Measurements from ENCODE around the gene CCDC34. TPM values are rescaled to one million over a fixed set of nuclear protein-coding genes. Genes with fewer than 3 reads are reported as not detected.

Gene CCDC34
- total RNA-seq, 1 experiment from 2014 or later = 18.7 TPM

GRCh38 chr11:27290261-27291050 is 72.6 kb downstream of the CCDC34 start:
- DNase-seq (ENCODE audit: low read depth, low spot score) (no peak), ATAC-seq (no peak)
- BruUV-seq (replicated peaks) = no TSS peak
- H3K9me2 ChIP-seq (ENCODE audit: insufficient read depth) = no peaks in the 10 kb centered on the region
- H3K4me1 ChIP-seq (ENCODE audit: control insufficient read depth in 1 of 2, insufficient read depth in 2 of 2, low read length in 2 of 2) = no peaks in the 10 kb centered on the region
- H3K9ac ChIP-seq (ENCODE audit: low read length) = no peak overlapping the region
- no peak overlapping the region for H3K27ac ChIP-seq (ENCODE audit: low read depth, low read length)
- H3K36me3 ChIP-seq (ENCODE audit: control insufficient read depth in 1 of 2, insufficient read depth in 2 of 2, low read length in 2 of 2) = no peaks in the 10 kb centered on the region
- no peak overlapping the region for H3K4me3 ChIP-seq (replicated peaks in 1 of 2; ENCODE audit: low read depth in 1 of 2, low read length in 2 of 2)
- no peak overlapping the region for H2AFZ ChIP-seq (ENCODE audit: low read depth, low read length, poor library complexity, severe bottlenecking)
- RAD21 ChIA-PET (ENCODE audit: low non-redundant PET in 1 of 2, low total read pairs in 2 of 2, uncharacterized antibody in 2 of 2, unreplicated experiment in 2 of 2) = no interaction called here
- H3K9me3 ChIP-seq (ENCODE audit: control insufficient read depth in 1 of 2, insufficient read depth in 1 of 2, low read depth in 1 of 2, low read length in 2 of 2) = peaks cover 11% of the 10 kb centered on the region in 2 experiments; a peak in 2 of 4 replicates
- H4K20me1 ChIP-seq (ENCODE audit: insufficient read depth) = no peaks in the 10 kb centered on the region
- POLR2A ChIA-PET = no interaction called here
- no peaks in the 10 kb centered on the region for H3K79me2 ChIP-seq (ENCODE audit: insufficient read depth, low read length)
- CTCF ChIA-PET = no interaction called here
- no peak for TF ChIP-seq ZNF274 (IDR thresholded peaks at IDR 0.05; ENCODE audit: low read depth, low read length)
- TF ChIP-seq EGR1 (IDR thresholded peaks at IDR 0.05; ENCODE audit: low read depth) = no peak
- TF ChIP-seq POLR2A (IDR thresholded peaks at IDR 0.05; ENCODE audit: borderline replicate concordance, extremely low read depth, insufficient read depth, insufficient read length) = no peak
- no peak for TF ChIP-seq YY1 (IDR thresholded peaks at IDR 0.05; ENCODE audit: extremely low read depth, insufficient replicate concordance, low read depth, low read length)
- no peak for TF ChIP-seq ATF3 (IDR thresholded peaks at IDR 0.05)
- intact Hi-C loops (cut with micrococcal nuclease) = loop anchor here (10.0 kb wide), 1 partner anchor 194 kb away; no protein-coding TSS in a partner anchor
- no peaks in the 10 kb centered on the region for H3K27me3 ChIP-seq (ENCODE audit: insufficient read depth, low read length)
- no peak overlapping the region for H3K4me2 ChIP-seq (ENCODE audit: low read length)

Other genes starting within 250 kb of the CCDC34 start
- gene LGR4, start 109.6 kb upstream of the CCDC34 start, total RNA-seq (2021; ENCODE audit: unreplicated experiment) = 7.1 TPM
- gene LIN7C, start 143.6 kb upstream of the CCDC34 start, total RNA-seq (2021; ENCODE audit: unreplicated experiment) = 48.2 TPM

Data from HCT116 (cell line).